ENCODE data around the gene SELENOS.

SELENOS gene

DNA sequence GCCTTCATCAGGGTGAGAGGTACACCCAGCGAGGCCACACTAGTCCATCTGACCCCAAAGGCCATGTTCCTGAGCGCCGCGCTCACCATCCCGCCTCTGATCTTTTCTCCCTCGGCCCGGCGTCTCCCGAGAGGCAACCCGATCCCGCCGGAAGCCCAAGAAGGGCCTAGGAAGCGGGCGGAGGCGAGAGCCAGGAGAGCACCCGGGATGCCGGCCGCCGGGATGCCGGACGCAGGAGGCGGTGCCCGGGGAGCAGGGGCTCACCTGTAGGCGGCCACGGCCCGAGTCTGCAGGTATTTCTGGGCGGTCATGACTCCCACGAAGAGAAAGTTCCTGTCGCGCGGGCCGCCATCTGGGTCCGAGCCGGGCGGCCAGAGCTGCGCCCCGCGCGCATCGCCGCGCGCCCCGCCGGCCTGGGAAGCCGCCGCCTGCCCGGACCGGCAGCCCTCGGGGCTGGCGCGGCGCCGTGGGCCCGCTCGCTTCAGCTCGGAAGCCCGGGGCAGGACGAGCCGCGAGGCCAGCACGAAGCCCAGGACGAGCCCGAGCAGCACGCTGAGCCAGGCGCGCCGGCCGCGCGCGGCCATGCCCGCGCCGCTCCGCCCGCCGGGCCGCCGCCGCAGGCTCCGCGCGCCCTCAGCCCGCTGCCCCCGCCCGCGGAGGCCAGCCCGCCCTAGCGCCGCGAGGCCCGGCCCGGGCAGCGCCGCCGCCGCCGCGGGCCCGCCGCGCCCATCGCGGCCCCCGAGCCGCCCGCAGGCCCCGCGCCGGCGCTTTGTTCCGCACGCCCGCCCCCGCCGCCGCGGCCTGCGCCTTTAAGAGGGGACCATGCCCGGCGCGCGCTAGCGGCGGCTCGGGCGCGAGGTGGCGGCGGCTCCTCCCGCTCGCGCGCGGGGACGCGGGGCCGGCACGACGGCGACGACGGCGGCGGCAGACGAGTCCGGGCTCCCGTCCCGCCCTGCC lies 26.1 kb downstream of the SELENOS start:
- no peak for DNase-seq

- no peak for DNase-seq
Measured at GRCh38 chr15:101250341-101250831, 26.9 kb downstream of the SELENOS start.

DNA sequence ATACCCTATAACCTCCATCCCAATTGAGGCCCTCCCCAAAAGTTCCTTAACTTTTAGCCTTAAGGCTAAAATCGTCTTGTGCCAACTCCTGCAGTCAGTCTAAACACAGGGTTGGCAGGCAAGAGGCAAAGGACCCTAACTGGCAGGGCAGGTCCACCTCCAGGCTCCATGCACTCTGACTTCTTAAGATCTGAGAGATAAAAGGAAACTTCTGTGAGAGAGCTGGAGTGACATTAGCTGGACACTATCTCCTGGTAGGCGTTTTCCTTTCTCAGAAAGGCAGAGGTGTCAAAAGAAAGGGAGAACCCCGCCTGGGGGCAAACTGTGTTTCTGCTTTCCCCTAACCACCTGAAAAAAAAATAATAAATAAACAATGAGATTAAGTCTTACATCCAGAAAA lies 29.0 kb downstream of the SELENOS start:
- DNase-seq: no peak

DNA sequence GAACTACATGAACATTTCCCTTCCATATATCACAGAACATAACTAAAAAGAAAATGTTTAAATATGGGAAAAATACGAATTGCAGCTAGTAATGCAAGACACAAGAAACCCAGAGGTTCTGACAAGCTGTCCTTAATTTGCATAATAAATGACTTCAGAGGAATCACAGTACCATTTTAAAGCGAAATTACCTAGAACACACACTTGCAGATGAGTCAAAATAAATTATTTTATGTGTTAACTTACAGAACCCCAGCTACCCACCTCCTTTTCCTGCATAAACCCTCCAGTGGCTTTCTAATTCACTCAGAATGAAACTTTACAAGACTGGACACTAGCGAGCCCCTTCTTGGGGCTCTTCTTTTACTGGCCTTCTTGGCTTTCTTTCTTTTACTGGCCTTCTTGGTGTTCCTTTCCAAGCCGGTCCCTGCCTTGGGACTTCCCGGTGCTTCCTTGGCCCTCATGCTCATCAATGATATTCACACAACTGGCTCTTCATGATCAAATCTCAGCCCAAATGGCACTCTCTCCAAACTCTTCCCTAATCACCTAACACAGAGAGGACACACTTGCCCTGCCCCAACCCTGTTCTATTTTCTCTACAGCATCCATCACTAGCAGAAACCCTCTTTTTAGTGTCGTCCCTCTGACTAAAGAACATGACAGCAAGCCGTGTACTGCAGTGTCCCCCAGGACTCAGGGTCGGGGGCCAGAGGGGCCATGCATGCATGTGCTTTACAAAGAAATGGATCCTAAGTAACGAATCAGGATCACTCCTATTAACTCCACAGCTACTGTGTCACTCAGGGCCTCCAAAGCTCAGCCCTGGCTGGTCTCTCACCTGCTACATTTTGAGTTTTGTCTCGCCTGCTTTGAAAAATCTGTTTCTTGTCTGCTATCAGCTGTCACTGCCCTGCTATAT lies 30.2 kb downstream of the SELENOS start:
- DNase-seq: no peak

DNA sequence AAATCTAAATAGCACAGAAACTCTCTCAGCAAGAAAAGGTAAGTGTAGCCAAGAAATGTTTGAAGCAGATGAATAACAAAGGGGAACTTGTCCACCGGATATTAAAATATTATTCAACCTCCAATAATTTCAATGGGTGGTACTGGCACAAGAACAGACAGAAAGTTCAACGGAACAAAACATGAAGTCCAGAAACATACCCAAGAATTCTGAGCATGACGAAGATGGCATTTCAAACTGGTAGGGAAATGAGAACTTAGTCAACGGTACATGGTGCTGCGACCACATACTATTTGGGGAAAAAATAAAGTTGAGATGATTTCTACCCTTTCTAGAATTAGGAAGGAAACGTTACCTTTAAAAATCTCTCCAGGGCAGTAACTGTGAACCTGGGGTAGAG lies 30.9 kb downstream of the SELENOS start:
- no peak for DNase-seq

DNA sequence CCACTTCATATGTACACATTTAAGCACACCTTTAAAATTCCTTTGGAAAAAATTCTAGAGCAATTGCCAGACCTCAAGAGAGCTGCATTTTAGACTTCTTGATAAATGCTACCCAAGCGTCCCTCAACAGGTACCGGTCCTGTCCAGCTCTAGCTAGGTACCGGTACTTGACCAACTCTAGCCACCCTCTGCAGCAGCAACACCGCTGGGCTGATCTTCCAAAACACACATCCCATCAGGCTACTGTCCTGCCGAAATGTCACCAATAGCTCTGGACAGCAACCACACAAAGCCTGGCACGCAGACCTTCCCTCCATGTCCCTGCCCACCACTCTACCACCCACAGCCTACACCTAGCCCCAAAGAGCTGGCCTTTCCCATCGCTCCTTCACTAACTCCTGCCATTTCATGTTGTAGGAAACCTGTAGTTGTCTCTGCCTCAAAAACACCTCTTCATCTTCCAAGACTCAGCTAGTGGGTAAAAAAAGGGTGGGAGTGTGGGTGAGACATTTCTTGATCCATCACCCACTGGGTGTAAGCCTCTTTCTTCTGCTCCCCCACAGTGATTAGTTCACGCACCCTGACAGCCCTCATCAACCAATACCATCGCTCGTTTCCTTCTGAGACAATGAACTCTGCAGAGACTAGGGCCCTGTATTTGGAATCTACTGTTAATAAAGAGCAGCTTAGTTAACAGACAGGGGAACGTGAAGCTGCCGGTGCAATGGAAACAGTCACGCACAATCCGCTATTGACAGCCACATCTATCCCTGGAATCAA lies 32.2 kb downstream of the SELENOS start:
- DNase-seq: no peak

DNA sequence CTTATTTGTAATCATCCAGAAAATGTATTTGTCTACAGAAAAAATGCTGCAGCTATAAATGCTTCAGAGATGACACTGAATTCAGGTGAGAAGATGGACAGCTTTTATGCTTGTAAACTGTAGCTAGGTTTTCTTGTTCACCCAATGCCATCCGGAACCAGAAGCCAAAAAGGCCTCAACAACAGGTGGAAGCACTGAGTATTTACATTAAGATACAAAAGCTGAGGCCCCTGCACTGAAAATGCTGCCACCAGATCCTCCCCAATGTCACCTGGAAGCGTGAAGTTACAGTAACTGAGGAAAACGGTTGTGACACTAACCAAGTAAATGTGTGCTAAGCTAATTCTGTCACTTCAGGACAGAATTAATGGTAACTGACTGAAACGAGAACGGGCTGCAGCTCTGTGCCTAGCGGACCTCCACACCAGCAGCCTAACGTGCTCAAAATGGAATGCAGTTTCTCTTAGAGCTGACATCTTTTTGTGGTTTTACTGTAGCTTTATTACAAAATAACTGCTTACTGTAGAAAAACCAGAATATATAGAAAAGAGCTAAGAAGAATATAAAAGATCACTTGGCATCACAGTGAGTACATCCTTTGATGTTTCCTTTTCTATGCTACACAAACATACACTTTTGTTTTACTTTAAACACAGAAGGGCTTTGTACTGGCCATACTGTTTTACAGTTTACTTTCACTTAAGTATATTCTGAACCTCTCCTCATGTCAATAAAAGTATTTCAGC lies 33.1 kb downstream of the SELENOS start:
- no peak for DNase-seq

GRCh38 chr15:101243420-101243819 lies 33.9 kb downstream of the SELENOS start:
- no peak for DNase-seq

DNA sequence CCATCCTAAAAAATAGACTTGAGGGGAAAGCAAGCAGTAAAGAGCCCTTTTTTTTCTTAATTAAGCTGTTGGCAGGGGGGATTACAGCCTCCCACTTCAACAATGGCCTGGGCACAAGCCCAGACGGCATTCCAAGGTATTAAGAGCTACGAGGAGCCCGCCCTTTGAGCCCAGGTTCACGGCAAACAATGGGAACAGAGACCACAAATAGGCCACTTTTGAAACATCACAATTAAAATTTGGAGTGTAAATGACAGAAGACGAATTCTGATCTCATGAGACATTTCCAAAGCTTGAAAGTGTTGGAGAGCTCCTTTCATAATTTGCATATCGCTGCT lies 34.3 kb downstream of the SELENOS start:
- DNase-seq: no peak

DNA sequence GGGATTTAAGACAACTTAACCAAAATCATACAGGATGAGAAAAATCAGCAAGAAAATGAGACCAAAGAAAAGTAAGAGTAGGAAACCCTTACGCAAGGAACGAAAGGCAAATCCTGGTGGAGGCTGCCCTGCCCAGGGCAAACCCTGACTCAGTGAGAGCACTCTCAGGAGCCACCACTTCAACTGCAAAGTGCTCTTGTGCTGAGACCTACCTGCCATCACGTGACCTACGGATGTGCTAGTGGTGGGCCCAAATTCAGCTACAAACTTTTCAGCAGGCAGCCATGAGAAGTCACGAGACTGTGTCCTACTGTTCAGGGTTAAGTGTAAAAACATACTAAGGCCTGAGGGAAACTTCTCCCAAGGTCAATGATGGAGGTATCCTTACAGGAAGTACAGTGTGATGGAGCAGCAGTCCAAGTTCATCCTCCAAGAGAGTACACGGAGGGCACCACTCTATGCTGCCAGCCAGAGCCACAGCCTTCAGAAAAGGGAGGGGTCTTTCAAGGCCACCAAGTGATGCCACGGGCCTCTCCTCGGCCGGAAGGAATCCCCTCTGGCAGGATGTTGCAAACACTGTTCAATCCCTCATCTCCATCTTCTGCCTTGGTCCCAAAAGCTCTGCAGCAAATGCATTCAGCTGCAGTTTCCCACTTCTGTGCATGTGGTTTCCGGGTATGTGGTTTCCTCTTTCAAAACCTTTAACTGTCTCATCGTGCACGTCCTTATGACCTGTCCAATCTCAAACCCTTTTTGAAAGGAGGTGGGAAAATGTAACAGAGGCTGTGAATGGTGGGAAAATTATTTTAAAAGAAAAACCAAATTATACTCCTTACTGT lies 34.9 kb downstream of the SELENOS start:
- DNase-seq: no peak

- DNase-seq: no peak
Measured at GRCh38 chr15:101240358-101240757, 36.9 kb downstream of the SELENOS start.

- no peak for DNase-seq
Measured at GRCh38 chr15:101239724-101240136, 37.6 kb downstream of the SELENOS start.

- no peak for DNase-seq
Measured at GRCh38 chr15:101237251-101237650, 40.0 kb downstream of the SELENOS start.

DNA sequence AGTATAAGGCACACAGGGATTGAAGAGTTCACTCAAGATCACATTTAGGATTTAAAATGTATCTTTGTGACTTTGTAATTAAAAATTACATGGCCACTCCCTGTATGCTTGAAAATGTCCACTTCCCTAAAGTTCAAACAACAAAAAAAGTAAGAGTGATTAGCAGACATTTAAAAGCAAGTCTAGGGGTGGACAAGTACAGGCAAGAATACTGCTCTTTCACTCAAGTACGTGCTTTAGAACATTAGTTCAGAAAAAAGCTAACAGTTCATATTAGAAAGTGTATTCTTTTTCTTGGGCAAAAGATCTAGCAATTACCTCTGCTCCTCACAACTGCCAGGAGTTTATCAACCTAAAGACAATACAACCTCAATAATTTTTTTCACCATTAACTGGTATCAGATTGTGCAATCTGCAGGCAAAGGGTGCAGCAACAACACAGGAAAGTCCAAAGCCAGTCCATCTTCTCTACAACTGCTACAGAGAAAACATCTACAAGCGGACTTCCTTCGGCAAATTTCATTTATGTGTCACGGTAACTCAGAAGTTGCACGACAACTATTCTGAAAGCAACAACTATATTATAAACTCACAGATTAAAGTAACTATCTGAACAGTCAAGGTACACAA lies 43.5 kb downstream of the SELENOS start:
- DNase-seq: no peak

DNA sequence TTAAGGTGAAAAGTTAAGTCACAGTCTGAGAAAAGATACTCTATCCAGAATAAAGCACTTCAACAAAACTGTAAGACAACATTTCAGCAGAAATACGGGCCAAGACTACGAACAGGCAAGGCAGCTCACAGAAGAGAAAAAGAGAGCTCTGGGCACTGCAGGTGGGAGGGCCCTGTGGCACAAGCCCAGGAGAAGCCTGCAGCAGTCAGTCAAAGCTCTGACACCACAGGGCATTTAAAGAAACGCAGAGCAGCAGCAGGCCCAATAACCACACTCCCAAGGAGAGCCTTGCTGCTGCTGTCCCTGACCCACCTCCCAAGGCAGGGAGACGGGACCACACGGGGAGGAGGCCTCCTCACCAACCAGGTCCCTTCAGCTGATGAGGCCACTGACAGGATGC lies 44.6 kb downstream of the SELENOS start:
- DNase-seq: peak; percentile 28

DNA sequence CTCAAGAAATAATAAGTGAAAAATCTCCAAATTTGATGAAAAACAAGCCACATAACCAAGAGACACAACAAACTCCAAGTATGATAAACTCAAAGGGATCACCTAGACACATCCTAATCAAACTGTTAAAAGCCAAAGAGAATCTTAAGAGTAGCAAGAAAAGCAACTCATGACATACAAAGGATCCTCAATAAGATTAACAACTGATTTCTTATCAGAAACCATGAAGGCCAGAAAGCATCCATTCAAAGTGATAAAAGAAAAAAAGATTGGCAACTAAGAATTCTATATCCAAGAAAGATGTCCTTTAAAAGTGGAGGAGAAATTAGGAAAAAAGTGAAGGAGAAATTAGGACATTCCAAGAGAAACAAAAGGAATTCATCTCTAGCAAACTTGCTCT lies 49.0 kb downstream of the SELENOS start:
- DNase-seq: no peak

- DNase-seq: no peak
Measured at GRCh38 chr15:101225658-101226057, 51.6 kb downstream of the SELENOS start.

All from midbrain (tissue), 1 donor.